ENCODE results near the gene PSME1.

GRCh38 chr14:24149302-24149969 lies 13.4 kb downstream of the PSME1 start:
- TF ChIP-seq CTCF (conservative IDR thresholded peaks at IDR 0.05; ENCODE audit: low read depth, low read length): no peak
- no peak for TF ChIP-seq POLR2A (IDR thresholded peaks at IDR 0.05; ENCODE audit: low read depth, low read length)
- TF ChIP-seq BHLHE40 (IDR thresholded peaks at IDR 0.05; ENCODE audit: low read depth, low read length): no peak
- no peak for TF ChIP-seq MAFK (IDR thresholded peaks at IDR 0.05; ENCODE audit: low read depth, low read length)
- no peak for TF ChIP-seq RFX5 (IDR thresholded peaks at IDR 0.05; ENCODE audit: low read depth, low read length)
- TF ChIP-seq NFE2L2 (IDR thresholded peaks at IDR 0.05; ENCODE audit: low read depth, low read length): no peak
- no peak for TF ChIP-seq MXI1 (IDR thresholded peaks at IDR 0.05; ENCODE audit: borderline replicate concordance, low read depth, low read length)
- no peak for TF ChIP-seq CHD1 (IDR thresholded peaks at IDR 0.05; ENCODE audit: low read depth, low read length)
- TF ChIP-seq FOS (IDR thresholded peaks at IDR 0.05; ENCODE audit: low read depth, low read length): no peak
- TF ChIP-seq MAZ (IDR thresholded peaks at IDR 0.05; ENCODE audit: borderline replicate concordance, low read depth, low read length): no peak
- no peak for TF ChIP-seq ELK1 (IDR thresholded peaks at IDR 0.05; ENCODE audit: borderline replicate concordance, low read depth, low read length)
- no peak for TF ChIP-seq CEBPB (IDR thresholded peaks at IDR 0.05; ENCODE audit: low read depth, low read length)

Measured in IMR-90 (cell line).